Cardiac muscle cell (in vitro differentiated cells and primary cell): ENCODE results near the gene TERB1. TPM values are rescaled to one million over a fixed set of nuclear protein-coding genes. Genes with fewer than 3 reads are reported as not detected.

Experiments
- polyA plus RNA-seq: library from polyadenylated mRNA; unstranded; fragments of >200 nt; fragmentation: Nextera tagmentation; extraction: Ambion mirVana; gene quantifications from 2 replicates; pipeline ENCODE4 v1.2.1, GENCODE V29; 2016
- total RNA-seq: library from RNA; depleted of rRNA; stranded (reverse); fragments of >200 nt; gene quantifications from 2 replicates; pipeline ENCODE4 v1.2.3, GENCODE V29; 2016

Gene TERB1
- total and polyA plus RNA-seq, 2 experiments from 2014 or later = not detected

Other genes with a start within 250 kb of the TERB1 start
- gene CKLF, start 249.0 kb downstream of the TERB1 start, total RNA-seq = 16.6 and 23.4 TPM in 2 replicates
- gene CKLF, start 249.0 kb downstream of the TERB1 start, polyA plus RNA-seq = 25.6 and 44.8 TPM in 2 replicates
- 1.2 and 2.0 TPM in 2 replicates for gene CMTM1, start 235.1 kb downstream of the TERB1 start, total RNA-seq
- 2.6 and 5.5 TPM in 2 replicates for gene CMTM1, start 235.1 kb downstream of the TERB1 start, polyA plus RNA-seq
- not detected in 2 replicates for gene CMTM2, start 222.1 kb downstream of the TERB1 start, total RNA-seq
- gene CMTM2, start 222.1 kb downstream of the TERB1 start, polyA plus RNA-seq = 0.88 TPM in 1 of 2 replicates, not detected in the other
- 48.9 and 56.1 TPM in 2 replicates for gene CMTM3, start 196.9 kb downstream of the TERB1 start, total RNA-seq
- gene CMTM3, start 196.9 kb downstream of the TERB1 start, polyA plus RNA-seq = 70.7 and 92.2 TPM in 2 replicates
- gene CMTM4, start 104.8 kb downstream of the TERB1 start, total RNA-seq = 42.3 and 61.6 TPM in 2 replicates
- 19.7 and 22.8 TPM in 2 replicates for gene CMTM4, start 104.8 kb downstream of the TERB1 start, polyA plus RNA-seq
- 54.5 and 58.6 TPM in 2 replicates for gene DYNC1LI2, start 50.0 kb downstream of the TERB1 start, total RNA-seq
- gene DYNC1LI2, start 50.0 kb downstream of the TERB1 start, polyA plus RNA-seq = 76.0 and 89.6 TPM in 2 replicates
- gene NAE1, start 29.4 kb upstream of the TERB1 start, total RNA-seq = 39.5 and 45.2 TPM in 2 replicates
- gene NAE1, start 29.4 kb upstream of the TERB1 start, polyA plus RNA-seq = 97.8 and 114 TPM in 2 replicates
- 0.27 and 1.0 TPM in 2 replicates for gene CA7, start 42.8 kb upstream of the TERB1 start, total RNA-seq
- 0.46 and 1.2 TPM in 2 replicates for gene CA7, start 42.8 kb upstream of the TERB1 start, polyA plus RNA-seq
- 6.0 and 19.4 TPM in 2 replicates for gene PDP2, start 78.9 kb upstream of the TERB1 start, total RNA-seq
- 4.1 and 7.4 TPM in 2 replicates for gene PDP2, start 78.9 kb upstream of the TERB1 start, polyA plus RNA-seq
- gene CDH16, start 117.3 kb upstream of the TERB1 start, total RNA-seq = 0.07 and 4.4 TPM in 2 replicates
- not detected in 2 replicates for gene CDH16, start 117.3 kb upstream of the TERB1 start, polyA plus RNA-seq
- gene RRAD, start 124.0 kb upstream of the TERB1 start, total RNA-seq = 51.6 and 246 TPM in 2 replicates
- 73.8 and 318 TPM in 2 replicates for gene RRAD, start 124.0 kb upstream of the TERB1 start, polyA plus RNA-seq
- 151 and 184 TPM in 2 replicates for gene CIAO2B, start 132.8 kb upstream of the TERB1 start, total RNA-seq
- gene CIAO2B, start 132.8 kb upstream of the TERB1 start, polyA plus RNA-seq = 194 and 242 TPM in 2 replicates
- gene CES2, start 133.9 kb upstream of the TERB1 start, total RNA-seq = 67.9 and 84.2 TPM in 2 replicates
- 69.1 and 94.3 TPM in 2 replicates for gene CES2, start 133.9 kb upstream of the TERB1 start, polyA plus RNA-seq
- 6.2 and 12.8 TPM in 2 replicates for gene CES3, start 159.7 kb upstream of the TERB1 start, total RNA-seq
- gene CES3, start 159.7 kb upstream of the TERB1 start, polyA plus RNA-seq = 4.7 and 6.4 TPM in 2 replicates
- 12.4 and 15.7 TPM in 2 replicates for gene CES4A, start 187.0 kb upstream of the TERB1 start, total RNA-seq
- gene CES4A, start 187.0 kb upstream of the TERB1 start, polyA plus RNA-seq = 14.7 and 19.9 TPM in 2 replicates
- gene CBFB, start 227.6 kb upstream of the TERB1 start, total RNA-seq = 94.8 and 197 TPM in 2 replicates
- 66.3 and 78.5 TPM in 2 replicates for gene CBFB, start 227.6 kb upstream of the TERB1 start, polyA plus RNA-seq